GM19395 (cell line): ENCODE results near the gene DENND2A.
"Not testable (repeated sequence)": the region's sequence is repeated elsewhere in the genome, so short reads cannot be mapped to it uniquely, and the experiment has no call there.

Experiments used
- ATAC-seq: cut with Tn5 transposase; IDR thresholded peaks from one replicate; pipeline ENCODE4 v1.9.1; 2021; ENCODE audit warnings: mild to moderate bottlenecking, moderate library complexity; ENCODE audit not compliant: unreplicated experiment

The DENND2A gene

DNA sequence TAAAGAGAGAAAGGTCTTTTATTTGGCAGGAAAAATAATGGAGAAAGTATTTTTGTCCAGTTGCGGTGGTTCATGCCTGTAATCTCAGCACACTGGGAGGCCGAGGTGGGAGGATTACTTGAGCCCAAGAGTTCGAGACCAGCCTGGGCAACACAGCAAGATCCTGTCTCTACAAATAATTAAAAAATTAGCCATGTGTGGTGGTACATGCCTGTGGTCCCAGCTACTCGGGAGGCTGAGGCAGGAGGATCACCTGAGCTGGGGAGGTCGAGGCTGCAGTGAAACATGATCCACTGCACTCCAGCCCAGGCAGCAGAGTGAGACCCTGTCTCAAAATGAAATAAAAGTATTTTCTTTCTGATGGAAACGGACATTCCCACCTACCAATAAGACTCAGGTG, 83.5 kb downstream of the DENND2A start:
- ATAC-seq = no peak

GRCh38 chr7:140553236-140553635, 87.4 kb downstream of the DENND2A start:
- not testable (repeated sequence) for ATAC-seq

DNA sequence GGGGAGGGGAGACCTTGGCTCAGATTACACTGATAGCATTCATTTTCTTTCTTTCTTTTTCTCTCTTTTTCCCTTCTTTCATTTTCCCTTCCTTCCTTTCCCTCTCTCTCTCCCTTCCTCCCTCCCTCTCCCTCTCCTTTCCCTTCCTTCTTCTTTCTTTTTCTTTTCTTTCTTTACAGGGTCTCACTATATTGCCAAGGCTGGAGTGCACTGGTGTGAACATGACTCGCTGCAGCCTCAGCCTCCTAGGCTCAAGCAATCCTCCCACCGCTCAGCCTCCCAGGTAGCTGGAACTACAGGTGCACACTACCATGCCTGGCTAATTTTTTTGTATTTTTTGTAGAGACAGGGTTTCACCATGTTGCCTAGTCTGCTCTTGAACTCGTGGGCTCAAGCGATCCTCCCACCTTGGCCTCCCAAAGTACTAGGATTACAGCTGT, 88.4 kb downstream of the DENND2A start:
- no peak for ATAC-seq

DNA sequence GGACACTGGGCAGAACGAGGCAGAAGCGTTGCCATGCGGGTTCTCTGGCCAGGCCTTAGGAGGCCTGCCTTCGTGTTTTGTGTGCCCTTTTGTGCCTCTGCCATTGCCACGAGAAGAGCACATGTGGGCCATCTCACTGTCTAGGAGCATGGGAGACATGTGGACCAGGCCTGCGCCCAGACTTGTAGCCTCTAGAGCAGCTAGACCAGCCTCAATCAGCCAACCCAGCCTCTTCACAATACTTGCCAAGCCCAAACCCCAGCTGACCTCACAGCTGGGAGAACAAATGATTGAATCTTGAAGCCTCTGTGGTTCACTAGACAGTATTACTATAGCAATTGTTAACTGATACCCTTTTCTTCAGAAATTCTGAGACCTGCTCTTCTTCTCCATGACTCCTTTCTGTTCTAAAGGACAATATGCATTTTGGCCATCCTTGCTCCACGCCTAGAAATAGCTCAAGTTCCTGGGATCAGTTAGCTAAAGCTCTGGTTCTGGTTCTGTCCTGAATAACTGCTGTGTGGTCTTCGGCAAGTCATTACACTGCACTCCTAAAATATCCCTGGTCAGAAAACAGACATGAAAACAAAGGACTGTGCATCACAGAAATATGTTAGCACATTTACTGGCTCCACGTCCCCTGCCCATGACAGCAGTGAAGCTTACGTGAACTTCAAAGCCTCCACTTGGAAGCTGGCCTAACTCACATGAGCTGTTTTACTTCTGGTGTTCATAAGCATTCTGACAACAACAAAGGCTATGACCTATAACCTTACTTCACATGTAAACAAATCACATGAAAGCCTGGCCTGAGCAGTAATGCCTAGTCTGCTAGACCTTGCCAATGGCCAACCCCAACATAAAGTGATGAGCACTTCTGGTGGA, 89.0 kb downstream of the DENND2A start:
- no peak for ATAC-seq

- no peak for ATAC-seq
Observed at GRCh38 chr7:140546947-140547346, 93.7 kb downstream of the DENND2A start.

- ATAC-seq = no peak
Observed at GRCh38 chr7:140544388-140544826, 96.2 kb downstream of the DENND2A start.

DNA sequence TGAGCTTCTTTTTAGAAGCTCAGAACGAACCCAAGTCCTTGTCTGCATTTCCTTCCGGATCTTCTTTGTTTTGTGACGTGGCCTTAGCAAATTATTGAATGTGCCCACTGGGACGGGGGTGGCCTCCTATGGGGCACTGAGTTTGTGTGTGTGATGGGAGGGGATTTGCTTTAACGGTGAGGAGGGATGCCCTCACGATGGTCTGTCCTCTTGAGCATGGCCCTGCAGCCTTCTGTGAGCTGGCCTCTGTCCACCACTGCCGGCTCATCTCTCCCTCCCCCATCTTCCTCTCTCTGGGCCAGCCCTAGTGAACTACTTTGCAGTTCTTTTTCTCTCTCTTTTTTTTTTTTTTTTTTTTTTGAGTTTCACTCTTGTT, 98.4 kb downstream of the DENND2A start:
- no peak for ATAC-seq

DNA sequence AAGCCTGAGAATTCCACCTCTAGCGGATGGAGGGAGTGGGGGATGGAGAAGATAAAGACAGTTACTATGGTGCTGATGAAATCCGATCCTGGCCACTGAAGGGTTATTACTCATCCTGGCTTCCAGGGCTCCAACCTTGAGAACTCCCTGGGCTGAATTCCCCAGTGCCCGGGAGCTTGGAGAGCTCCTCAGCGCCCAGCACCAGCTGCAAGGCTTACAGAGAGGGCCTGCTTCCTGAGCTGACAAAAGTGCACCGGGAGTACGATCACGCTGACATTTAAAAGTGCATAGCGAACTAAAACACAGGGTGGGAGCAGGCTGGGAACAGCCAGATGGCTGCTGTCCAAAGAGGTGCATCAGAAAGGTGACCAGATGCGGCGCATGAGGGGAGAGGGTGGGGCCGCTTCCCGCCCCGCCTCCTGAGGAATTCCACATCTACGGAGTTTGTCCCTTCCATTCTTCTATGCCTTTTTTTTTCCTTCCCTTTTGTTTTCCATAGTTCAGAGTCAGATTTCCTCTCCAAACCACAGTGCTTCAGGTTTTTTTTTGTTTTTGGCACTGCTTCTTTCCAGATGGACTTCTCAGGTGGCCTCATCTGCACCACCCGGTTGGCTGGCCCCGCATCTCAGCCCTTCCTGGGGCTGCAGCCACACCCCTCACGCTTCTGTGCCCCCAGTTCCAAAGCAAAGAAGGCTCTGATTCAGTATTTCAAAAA, 98.9 kb downstream of the DENND2A start:
- no peak for ATAC-seq

GRCh38 chr7:140541176-140541512, 99.5 kb downstream of the DENND2A start:
- no peak for ATAC-seq

DNA sequence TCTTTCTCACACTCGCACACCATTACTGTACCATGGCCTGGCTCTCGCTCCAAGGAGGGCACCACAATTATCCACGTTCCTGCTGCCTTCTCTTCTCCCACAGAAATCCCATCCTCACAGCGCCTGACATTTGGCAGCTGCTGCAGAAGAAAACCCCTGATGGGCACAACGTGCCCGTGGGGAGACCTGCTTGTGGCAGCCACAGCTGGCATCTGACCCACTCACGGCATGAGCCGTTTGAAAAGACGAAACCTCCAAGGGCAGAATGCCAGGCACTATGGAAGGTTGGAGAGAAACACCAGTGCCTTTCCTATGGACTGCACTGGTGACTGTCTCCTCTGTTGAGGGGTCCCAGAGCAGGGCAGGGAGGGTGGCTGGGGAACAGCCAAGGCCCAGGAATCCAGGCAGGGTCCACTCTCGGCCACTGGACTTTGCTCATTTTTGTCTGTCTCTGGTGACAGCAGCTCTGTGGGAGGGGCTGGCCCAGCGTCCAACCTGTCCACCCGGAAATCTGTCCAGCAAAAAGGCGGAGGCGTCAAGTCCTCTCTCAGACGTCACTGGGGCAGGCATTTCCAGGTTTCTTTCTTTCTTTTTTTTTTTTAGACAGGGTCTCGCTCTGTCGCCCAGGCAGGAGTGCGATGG, 100.4 kb downstream of the DENND2A start:
- ATAC-seq = no peak

- no peak for ATAC-seq
Observed at GRCh38 chr7:140539461-140539860, 101.2 kb downstream of the DENND2A start.

- no peak for ATAC-seq
Observed at GRCh38 chr7:140537750-140538482, 102.7 kb downstream of the DENND2A start.

DNA sequence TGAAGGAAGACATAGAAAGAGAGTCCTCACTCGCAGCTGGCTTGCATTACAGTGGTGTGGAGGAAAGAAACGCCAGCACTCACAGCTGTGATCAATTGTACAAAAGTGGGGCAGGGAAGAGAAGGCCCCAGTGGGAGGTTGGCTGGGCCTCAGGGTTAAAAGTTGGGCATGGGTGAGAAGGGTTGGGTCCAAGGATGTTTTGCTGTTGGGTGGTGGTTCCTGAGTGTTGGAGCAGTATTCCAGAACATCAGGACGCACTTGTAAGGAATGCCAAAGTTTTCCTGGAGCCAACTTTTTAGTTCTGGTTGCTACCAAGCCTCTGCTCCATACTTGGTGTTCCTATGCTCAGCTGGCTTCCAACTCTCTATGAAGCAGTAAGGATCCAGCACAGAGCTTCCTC, 105.9 kb downstream of the DENND2A start:
- no peak for ATAC-seq

GRCh38 chr7:140533394-140533872, 107.2 kb downstream of the DENND2A start:
- no peak for ATAC-seq

GRCh38 chr7:140529428-140529827, 111.2 kb downstream of the DENND2A start:
- ATAC-seq = not testable (repeated sequence)

DNA sequence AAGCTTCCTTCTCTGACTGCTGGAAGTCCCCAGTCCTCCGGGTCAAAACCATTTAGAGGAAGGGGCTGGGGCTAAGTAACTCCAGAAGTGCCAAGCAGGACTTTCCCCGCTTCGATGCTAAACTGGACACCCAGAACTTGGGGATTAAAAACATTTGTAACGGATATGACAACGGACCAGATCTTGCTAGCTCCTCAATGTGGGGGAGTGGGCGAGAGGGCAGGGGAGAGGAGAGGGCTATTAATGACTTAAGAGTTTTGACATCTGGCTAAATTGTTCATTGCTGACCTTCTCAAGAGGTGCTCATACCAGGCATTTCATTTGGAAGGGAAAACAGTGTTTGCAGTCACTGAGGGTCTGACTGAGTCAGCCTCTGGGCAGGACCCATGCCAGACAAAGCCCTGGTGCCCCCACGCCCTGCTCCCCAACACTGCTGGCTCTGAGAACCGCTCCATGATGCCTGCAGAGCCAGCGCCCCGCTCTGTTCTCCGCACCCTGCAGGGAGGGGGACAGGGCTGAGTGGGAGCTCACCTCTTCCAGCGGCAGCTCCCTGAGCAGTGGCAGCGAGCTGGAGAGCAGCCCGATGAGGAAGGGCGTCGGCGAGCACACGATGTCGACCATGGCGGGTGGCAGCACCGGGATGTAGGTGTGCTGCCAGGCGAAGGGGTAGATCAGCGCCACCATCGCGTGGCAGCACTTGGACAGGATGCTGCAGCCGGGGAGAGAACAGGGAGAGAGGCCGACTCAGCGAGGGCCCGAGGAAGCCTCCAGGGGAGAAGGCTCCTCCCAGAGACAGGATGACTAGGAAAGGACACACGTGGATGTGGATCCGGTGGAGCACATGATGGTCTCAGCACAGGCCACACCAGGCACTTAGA, 113.6 kb downstream of the DENND2A start:
- no peak for ATAC-seq

DNA sequence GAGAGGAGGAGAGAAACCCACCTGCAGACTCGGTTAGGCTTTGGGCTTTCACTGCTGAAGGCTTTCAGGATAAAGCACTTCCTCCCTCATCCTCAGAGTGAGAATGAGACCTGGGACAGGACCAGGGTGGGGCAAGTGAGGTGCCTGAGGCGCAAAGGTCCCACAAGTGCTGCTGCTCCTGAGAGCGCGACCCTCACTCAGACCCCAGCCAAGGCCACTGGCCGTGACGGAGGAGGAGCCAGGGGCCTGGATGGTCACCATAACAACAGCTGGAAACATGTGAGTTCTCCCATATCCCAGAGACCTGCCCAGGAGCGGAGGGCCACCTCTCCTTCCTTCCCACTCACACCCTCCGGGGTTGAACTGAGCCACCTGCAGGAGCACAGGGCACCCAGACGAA, 114.4 kb downstream of the DENND2A start:
- no peak for ATAC-seq

GRCh38 chr7:140525743-140526142, 114.9 kb downstream of the DENND2A start:
- no peak for ATAC-seq

GRCh38 chr7:140521421-140521820, 119.2 kb downstream of the DENND2A start:
- no peak for ATAC-seq

DNA sequence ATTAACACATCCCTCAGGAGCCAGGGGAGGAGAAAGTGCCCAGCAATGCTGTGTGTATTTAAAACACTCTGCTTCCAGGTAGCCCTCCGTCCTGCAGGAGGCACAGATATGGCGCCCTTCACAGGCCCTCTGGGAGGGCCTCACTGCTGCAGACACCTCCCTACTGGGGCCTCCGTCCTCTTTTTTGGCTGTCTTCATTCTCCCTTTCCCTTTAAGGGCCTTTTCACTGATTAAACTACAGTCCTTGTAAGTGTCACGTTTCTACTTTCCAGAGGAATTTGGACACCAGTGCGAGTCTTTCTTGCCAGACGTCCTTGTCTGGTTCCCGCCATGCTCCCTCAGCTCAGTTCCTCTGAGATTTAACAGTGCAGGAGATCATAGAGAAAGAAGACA, 121.6 kb downstream of the DENND2A start:
- ATAC-seq = no peak
